IPS-NIHi11 (cell line): Measurements from ENCODE around the gene SEPTIN6.
"Not testable (repeated sequence)": the region's sequence is repeated elsewhere in the genome, so short reads cannot be mapped to it uniquely, and the experiment has no call there.

Experiments
- DNase-seq: peaks from one replicate; pipeline ENCODE4 v3.0.0; 2012; ENCODE audit warnings: mixed read lengths, low spot score

The SEPTIN6 gene

DNA sequence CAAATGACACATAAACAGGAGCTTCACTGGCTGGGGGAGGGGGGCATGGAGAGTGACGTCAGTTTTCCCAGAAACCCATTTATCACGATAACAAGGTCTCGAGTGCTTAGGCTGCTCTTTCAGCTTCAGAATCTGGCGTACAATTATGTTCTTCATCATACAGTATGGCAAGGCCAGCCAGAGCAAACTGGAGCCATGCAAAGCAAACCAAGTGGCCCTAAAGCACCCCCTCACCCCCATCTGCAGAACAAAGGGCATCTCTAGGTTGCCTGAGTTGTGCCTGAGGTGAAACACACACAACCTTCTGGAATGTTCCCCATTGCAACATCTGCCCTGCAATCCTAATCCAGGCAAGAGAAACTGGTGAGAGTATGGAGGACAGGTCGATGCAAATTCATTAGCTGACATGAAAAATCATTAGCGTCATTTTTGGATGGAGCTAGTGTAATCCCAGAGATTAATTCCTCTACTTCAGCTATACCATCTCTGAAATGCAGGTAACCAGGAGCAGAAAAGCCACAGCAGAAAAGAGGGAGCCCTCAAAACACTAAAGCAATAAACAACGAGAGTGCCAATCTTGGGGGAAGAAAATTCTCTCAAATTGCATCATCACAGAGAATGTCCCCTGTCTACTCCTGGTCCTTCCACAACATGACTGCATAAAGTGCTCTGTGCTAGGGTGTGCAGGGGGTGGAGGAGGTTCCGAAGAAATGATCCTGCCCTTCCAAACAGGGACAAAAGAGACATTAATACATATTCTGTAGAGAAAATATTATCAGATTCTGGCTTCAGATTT, 1.8 kb downstream of the SEPTIN6 start:
- DNase-seq = no peak

- no peak for DNase-seq
Observed at GRCh38 chrX:119688911-119689321, 4.1 kb downstream of the SEPTIN6 start.

DNA sequence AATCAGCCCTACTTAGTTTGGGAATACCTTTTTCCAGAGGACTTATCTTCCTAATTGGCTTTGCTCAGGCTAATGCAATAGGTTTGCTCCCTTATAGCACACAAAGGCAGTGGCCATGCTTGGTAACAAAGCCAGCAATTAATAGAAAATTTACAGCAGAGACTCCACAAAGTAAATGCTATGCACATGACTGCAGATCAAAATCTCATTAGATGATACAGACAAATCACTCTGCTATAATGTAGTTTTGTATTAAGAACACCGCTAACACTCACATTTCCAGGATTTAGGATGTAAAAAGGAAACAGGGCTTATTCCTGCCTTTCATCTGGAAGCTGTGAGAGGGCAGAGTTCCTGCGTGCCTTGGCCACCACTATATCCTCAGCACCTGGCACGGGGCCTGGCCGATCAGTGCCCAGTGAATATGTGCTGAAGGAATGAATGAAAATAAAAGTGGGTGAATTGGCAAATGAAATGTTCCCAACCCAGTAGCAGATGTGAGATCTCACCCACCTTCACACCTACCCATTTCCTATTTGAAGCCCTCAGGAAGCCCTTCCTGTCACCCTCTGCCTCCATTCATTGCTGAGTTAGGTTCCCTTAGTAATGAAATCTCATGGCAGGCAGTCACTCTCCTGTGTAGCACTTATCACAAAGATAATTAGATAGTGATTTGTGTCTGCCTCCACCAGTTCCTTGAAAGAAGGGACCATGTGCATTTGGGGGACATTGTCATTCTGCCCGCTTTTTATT, 5.1 kb downstream of the SEPTIN6 start:
- no peak for DNase-seq

- no peak for DNase-seq
Observed at GRCh38 chrX:119686087-119686691, 6.8 kb downstream of the SEPTIN6 start.

GRCh38 chrX:119685225-119686066, 7.5 kb downstream of the SEPTIN6 start:
- no peak for DNase-seq

DNA sequence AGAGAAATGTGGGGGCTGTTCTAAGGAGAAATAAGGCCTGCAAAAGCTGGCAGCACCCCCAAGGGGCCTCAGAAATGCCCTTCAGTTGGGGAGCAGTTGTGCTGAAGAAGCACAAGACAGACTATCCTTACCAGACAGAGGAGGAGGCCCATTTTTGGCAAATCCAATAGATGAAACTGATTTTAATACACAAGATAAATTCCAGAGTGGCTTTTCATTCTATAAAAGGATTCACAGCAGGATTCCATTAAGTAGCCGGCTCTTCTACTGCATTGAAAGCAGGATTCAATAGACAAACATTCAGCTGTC, 8.1 kb downstream of the SEPTIN6 start:
- DNase-seq = no peak

- DNase-seq = not testable (repeated sequence)
Observed at GRCh38 chrX:119684312-119684711, 8.7 kb downstream of the SEPTIN6 start.

DNA sequence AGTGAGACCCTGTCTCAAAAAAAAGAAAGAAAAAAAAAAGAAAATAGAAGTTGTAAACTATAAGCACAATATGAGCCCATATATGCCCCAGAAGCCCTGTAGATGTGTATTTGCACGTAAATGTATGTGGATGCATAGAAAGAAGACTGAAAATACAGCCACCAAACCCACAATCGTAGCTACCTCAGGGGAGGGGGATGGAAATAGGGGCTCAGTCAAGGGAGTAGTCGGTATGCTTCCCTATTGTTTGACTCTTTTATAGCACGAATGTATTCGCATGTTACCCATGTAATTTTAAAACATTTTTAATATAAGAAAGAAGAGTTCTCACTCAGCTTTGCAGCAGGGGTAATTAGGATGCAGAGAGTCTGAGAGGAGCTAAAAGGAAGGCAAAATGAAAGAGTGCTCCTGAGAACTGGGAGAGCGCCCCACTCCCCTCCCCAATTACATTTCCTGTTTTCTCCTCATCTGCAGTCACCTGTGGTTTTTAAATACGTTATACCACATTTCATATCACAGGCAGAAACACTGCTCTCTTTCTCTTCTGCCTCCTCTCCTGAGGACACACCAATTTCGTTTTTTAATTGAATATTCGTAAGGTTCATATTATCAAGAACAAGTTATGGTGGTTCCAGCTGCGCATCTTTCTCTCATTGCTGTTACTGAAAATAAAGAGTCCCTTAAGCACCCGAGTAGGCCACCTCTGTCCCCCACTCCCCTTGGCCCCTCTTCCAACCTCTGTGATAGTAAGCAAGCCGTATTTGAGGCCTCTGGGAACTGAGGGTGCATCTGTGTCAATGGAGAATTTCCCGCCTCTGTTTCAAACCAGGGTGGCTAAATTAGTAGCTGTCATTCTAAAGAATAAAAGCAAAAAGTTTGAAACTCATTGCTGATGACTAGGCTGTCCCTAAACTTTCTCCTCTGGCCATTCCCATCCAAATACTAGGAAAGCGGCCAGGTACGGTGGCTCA, 10.7 kb downstream of the SEPTIN6 start:
- DNase-seq = no peak

DNA sequence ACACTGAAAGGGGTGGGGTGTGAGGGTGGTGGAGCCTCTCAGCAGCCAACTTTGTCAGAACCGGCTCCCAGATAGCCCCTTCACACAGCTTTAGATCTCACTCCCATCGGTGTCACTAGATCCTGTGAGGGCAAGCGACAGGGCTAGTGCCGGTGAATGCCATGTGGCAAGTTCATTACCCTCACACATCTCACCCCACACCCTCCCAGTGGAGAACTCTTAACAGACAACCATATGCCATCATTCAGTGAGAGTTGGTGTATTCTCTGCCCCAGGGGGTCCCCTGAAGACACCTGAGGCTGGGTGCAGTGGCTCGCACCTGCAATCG, 15.3 kb downstream of the SEPTIN6 start:
- no peak for DNase-seq

- no peak for DNase-seq
Observed at GRCh38 chrX:119676949-119677653, 15.9 kb downstream of the SEPTIN6 start.

DNA sequence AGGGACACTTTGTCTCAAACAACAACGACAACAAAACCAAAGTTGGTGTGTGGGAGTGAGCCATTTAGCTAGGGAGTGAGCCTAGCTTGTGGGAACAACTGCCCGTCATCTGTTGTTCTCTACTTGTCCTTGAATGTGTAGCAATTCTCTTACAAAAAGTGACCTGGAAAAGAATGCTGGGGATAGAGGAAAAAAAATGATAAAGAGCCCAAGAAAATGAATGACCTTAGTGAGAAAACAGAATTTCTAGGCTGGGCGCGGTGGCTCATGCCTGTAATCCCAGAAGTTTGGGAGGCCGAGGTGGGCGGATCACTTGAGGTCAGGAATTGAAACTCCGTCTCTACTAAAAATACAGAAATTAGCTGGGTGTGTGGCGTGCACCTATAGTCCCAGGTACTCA, 19.6 kb downstream of the SEPTIN6 start:
- no peak for DNase-seq

DNA sequence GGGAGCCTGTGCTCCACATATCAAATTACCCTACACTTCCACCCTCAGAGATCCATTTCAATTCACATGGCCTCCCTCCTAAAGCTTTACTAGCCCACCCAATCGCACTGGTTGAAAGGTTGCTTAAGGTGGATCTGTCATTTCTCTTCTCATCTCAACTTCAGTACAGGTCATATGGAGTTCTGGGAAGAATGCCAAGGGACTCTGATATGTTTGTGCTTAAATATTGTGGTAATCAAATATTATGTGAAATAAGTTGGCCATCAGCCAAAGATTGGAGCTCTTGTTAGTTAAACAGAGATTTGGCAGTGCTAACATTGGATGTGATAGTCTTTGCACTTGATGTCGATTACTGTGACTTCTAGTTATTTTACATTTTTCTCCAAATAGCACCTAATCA, 20.5 kb downstream of the SEPTIN6 start:
- DNase-seq = no peak

GRCh38 chrX:119669424-119670037, 23.4 kb downstream of the SEPTIN6 start:
- no peak for DNase-seq

DNA sequence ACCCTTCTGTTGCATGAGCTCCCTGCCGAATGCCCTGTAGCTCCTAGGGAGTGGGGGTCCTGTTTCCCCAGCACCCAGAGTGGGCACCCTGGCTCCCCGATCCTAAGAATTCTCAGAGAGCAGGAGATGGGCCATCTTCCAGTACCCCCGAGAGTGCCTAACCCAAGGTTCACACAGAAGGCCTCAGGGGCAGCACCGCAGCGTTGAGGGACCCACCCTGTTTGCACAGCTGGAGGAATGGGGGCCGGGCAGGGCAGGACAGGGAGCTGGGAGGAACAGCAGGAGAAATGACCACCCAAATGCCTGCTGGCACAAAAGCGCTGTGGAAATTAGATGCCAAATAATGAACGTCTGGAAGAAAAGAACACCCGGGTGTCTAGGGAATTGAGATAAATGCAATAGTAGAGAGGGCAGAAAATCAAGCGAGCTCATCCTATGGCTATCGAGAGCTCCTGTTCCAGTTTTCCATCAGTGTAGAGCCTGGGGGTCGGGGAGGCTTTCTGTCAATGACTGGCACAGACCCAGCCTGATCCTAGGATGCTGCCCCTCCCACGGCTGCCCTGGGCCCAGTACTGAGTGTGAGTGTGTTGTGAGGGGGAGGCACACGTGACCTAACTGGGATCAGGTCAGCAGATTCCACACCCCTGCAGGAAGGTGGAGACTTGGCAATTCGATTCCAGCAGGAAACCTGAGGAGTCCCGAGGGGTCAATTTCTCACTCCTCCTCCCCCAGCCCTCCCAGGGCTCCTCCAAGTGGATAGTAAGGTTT, 25.7 kb downstream of the SEPTIN6 start:
- DNase-seq = peak; percentile 22

- DNase-seq = not testable (repeated sequence)
Observed at GRCh38 chrX:119664877-119665276, 28.1 kb downstream of the SEPTIN6 start.

DNA sequence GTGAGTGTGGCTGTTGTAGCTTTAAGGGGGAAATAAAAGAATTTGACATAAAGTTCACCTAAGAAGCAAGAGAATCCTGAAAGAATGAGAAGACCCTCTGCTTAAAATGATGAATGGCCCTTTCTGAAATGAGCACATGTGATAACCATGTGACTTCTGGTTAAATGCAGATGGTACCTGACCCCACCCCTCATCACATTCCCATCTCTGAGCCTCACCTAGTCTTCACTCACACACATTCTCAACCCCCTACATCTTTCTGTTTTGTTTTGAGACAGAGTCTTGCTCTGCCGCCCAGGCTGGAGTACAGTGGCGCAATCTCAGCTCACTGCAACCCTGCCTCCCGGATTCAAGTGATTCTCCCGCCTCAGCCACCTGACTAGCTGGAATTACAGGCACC, 31.5 kb downstream of the SEPTIN6 start:
- DNase-seq = no peak

DNA sequence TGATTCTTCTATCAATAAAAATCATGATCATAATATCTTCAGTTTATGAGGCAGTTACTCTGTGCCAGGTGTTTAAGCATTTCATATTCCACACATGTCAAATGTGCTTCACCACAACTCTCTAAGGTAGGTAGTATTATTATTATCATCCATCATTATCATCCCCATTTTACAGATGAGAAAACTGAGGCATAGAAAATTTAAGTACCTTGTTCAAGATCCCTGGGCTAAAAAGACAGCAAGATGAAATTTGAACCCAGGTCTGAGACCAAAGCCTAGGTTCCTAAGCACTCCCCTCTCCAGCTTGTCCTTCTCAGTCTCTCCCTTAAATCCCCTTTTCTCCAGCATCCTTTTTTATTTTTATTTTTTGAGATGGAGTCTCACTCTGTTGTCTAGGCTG, 33.4 kb downstream of the SEPTIN6 start:
- no peak for DNase-seq

DNA sequence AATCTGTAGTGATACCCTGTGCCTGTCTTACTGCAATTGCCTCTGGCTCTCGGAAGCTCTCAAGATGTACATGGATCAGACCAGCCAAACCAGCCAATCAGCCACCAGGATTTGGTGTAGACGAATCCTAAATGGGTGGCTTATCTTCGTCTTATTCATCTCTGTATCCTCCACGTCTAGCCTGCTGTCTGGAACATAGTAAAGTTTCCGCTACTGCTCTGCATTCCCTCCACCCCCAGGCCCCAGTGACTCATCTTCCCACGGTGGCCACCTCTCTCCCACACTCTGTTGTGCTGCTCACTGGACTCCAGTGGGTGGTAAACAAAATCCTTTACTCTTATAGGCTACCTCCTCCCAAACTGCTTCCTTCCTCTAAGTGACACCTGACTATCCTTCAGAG, 37.8 kb downstream of the SEPTIN6 start:
- no peak for DNase-seq

DNA sequence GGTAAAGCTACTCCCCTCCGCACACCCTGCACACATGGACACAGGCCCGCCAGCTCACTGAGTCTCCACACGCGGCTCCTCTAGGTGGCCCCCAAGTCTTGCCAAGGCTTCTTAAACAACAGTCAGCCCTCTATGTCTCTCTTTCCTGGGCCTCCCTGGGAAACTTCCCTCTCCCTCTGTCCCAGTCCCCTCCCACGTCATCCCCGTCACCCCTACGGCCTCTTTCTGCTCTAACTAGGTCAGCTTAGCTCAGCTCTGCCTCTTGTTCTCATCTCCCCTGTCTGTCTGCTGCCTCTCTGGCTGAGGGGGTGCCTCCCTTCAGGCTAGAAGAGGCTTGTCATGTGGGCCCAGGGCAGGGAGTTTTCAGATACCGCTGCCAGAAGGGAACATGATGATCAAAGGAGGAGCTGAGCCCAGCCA, 38.8 kb downstream of the SEPTIN6 start:
- peak; percentile 18 for DNase-seq
